SK-N-SH treated with all-trans-retinoic acid at 6 μM for 48 hours (cell line): Measurements from ENCODE around the gene PIM1.

Experiments
- ATAC-seq: fragments of 200-7000 bp; cut with Tn5 transposase; 3 replicates; pipeline ENCODE4 v1.9.1; 2020; ENCODE audit warnings: mild to moderate bottlenecking, moderate library complexity
- ARNTL ChIP-seq: fragments of 450-650 bp; formaldehyde crosslinking; IDR thresholded peaks from 2 replicates; pipeline ENCODE4 v1.5.0; 2020; ENCODE audit warnings: low read depth, mild to moderate bottlenecking, moderate library complexity, borderline replicate concordance
- BACH2 ChIP-seq: fragments of 250-450 bp; sonication (Bioruptor Pico); IDR thresholded peaks from 2 replicates; pipeline ENCODE4 v1.9.0; 2021; ENCODE audit warnings: mild to moderate bottlenecking, borderline replicate concordance
- CSRNP3 ChIP-seq: fragments of 250-450 bp; sonication (Bioruptor Pico); IDR thresholded peaks from 2 replicates; pipeline ENCODE4 v1.5.1; 2021; ENCODE audit warnings: mild to moderate bottlenecking, moderate library complexity
- ESRRG ChIP-seq: fragments of 250-450 bp; sonication (Bioruptor Pico); IDR thresholded peaks from 2 replicates; pipeline ENCODE4 v1.6.1; 2021; ENCODE audit warnings: mild to moderate bottlenecking
- GLIS3 ChIP-seq: fragments of 250-450 bp; sonication (Bioruptor Pico); IDR thresholded peaks from 2 replicates; pipeline ENCODE4 v1.5.0; 2020; ENCODE audit warnings: mild to moderate bottlenecking, moderate library complexity
- OSR1 ChIP-seq: fragments of 250-450 bp; sonication (Bioruptor Pico); IDR thresholded peaks from 2 replicates; pipeline ENCODE4 v1.8.0; 2022; ENCODE audit warnings: moderate library complexity, mild to moderate bottlenecking, inconsistent platforms
- PATZ1 ChIP-seq: fragments of 250-450 bp; sonication (Bioruptor Pico); IDR thresholded peaks from 2 replicates; pipeline ENCODE4 v1.8.0; 2020; ENCODE audit warnings: mild to moderate bottlenecking, moderate library complexity, borderline replicate concordance
- POU6F1 ChIP-seq: fragments of 250-450 bp; sonication (Bioruptor Pico); IDR thresholded peaks from 2 replicates; pipeline ENCODE4 v1.8.0; 2021; ENCODE audit warnings: low read depth, mild to moderate bottlenecking, moderate library complexity, borderline replicate concordance
- PPARA ChIP-seq: fragments of 250-450 bp; sonication (Bioruptor Pico); IDR thresholded peaks from 2 replicates; pipeline ENCODE4 v1.5.0; 2020; ENCODE audit warnings: mild to moderate bottlenecking, borderline replicate concordance
- RARB ChIP-seq: fragments of 250-450 bp; sonication (Bioruptor Pico); IDR thresholded peaks from 2 replicates; pipeline ENCODE4 v1.8.0; 2021; ENCODE audit warnings: mild to moderate bottlenecking, moderate library complexity
- SNAI2 ChIP-seq: fragments of 250-450 bp; sonication (Bioruptor Pico); IDR thresholded peaks from 2 replicates; pipeline ENCODE4 v1.5.0; 2020; ENCODE audit warnings: mild to moderate bottlenecking, moderate library complexity
- TOX ChIP-seq: fragments of 250-450 bp; sonication (Bioruptor Pico); IDR thresholded peaks from 2 replicates; pipeline ENCODE4 v1.8.0; 2021; ENCODE audit warnings: mild to moderate bottlenecking, moderate library complexity, borderline replicate concordance
- ZFP3 ChIP-seq: fragments of 250-450 bp; sonication (Bioruptor Pico); IDR thresholded peaks from 2 replicates; pipeline ENCODE4 v1.5.0; 2020; ENCODE audit warnings: mild to moderate bottlenecking, moderate library complexity
- ZFP30 ChIP-seq: fragments of 450-650 bp; formaldehyde crosslinking; IDR thresholded peaks from 2 replicates; pipeline ENCODE4 v1.5.0; 2022; ENCODE audit warnings: mild to moderate bottlenecking, moderate library complexity
- ZNF70 ChIP-seq: fragments of 450-650 bp; formaldehyde crosslinking; IDR thresholded peaks from 2 replicates; pipeline ENCODE4 v1.5.0; 2020; ENCODE audit warnings: mild to moderate bottlenecking, moderate library complexity
- ZNF8 ChIP-seq: fragments of 450-650 bp; formaldehyde crosslinking; IDR thresholded peaks from 2 replicates; pipeline ENCODE4 v1.5.0; 2020; ENCODE audit warnings: mild to moderate bottlenecking, moderate library complexity
- TF ChIP-seq, protein P1 (sequence below): fragments of 250-450 bp; sonication (Bioruptor Pico); IDR thresholded peaks from 2 replicates; pipeline ENCODE4 v1.5.1; 2020; ENCODE audit warnings: low read depth, mild to moderate bottlenecking, moderate library complexity

PIM1 gene

GRCh38 chr6:37169496-37170272, at the start of gene PIM1:
PIM1 (plus strand) TSS chr6:37170152; CDS start chr6:37170576, 424 bp downstream.
- TF ChIP-seq RARB (CRISPR knock-in tag) (no peak), ZFP3 (CRISPR knock-in tag) (no peak), GLIS3 (CRISPR knock-in tag) (no peak), ESRRG (0 out of 2 replicates have a peak, but pooled peaks have one; percentile 45)
- ATAC-seq = peak; percentile 76

DNA sequence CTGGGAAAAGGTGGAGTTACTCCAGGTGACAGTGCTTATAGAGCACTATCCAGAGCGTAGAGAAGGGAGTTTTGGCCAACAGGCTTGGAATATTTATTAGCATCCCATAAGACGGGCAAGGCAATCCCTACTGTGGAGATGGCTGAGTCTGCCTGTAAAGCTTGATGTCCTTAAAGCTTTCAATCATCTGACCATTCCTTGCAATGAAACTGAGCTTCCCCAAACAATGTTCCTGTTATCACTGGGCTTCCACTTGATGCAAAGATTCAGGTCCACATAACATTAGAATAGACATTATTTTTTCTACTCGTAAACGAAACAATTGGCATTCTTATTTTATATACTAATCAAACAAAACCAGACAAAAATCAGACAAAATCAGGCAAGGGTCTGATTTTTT, 48.4 kb upstream of the PIM1 start:
- TF ChIP-seq RARB (CRISPR knock-in tag) = no peak
- no peak for TF ChIP-seq BACH2 (CRISPR knock-in tag)
- TF ChIP-seq ARNTL (CRISPR knock-in tag) = no peak
- TF ChIP-seq PATZ1 (CRISPR knock-in tag) = no peak
- no peak for TF ChIP-seq ZNF8 (CRISPR knock-in tag)
- no peak for TF ChIP-seq ZFP3 (CRISPR knock-in tag)
- TF ChIP-seq, protein P1, sequence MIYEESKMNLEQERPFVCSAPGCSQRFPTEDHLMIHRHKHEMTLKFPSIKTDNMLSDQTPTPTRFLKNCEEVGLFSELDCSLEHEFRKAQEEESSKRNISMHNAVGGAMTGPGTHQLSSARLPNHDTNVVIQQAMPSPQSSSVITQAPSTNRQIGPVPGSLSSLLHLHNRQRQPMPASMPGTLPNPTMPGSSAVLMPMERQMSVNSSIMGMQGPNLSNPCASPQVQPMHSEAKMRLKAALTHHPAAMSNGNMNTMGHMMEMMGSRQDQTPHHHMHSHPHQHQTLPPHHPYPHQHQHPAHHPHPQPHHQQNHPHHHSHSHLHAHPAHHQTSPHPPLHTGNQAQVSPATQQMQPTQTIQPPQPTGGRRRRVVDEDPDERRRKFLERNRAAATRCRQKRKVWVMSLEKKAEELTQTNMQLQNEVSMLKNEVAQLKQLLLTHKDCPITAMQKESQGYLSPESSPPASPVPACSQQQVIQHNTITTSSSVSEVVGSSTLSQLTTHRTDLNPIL (CRISPR knock-in tag) = no peak
- TF ChIP-seq PPARA (CRISPR knock-in tag) = no peak
- TF ChIP-seq ZNF70 (CRISPR knock-in tag) = no peak
- TF ChIP-seq ESRRG = no peak
- no peak for TF ChIP-seq OSR1
- TF ChIP-seq POU6F1 (CRISPR knock-in tag) = no peak
- TF ChIP-seq, all 23 proteins: peak for 0
- no peak for ATAC-seq

DNA sequence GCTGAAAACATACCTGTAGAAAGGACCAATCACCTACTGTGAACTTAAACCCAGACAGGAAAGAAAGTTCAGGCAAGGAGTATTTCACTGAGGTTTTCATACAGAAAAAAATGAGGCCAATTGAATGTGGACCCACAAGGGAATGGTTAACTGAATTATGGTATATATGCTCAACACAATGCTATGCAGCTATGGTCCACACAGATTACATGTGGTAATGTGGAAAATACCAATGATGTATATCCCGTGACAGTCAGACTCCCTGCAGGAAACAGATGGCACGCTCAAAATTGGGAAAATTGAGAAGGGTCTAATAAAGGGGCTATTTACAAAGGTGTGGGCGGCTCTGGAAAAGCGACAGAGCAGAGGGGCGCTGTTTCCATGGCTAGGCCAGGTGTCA, 47.1 kb upstream of the PIM1 start:
- no peak for TF ChIP-seq ZNF70 (CRISPR knock-in tag)
- no peak for TF ChIP-seq OSR1
- no peak for TF ChIP-seq SNAI2 (CRISPR knock-in tag)
- ATAC-seq = peak; percentile 38; the same call in 1 of the 3 replicates

DNA sequence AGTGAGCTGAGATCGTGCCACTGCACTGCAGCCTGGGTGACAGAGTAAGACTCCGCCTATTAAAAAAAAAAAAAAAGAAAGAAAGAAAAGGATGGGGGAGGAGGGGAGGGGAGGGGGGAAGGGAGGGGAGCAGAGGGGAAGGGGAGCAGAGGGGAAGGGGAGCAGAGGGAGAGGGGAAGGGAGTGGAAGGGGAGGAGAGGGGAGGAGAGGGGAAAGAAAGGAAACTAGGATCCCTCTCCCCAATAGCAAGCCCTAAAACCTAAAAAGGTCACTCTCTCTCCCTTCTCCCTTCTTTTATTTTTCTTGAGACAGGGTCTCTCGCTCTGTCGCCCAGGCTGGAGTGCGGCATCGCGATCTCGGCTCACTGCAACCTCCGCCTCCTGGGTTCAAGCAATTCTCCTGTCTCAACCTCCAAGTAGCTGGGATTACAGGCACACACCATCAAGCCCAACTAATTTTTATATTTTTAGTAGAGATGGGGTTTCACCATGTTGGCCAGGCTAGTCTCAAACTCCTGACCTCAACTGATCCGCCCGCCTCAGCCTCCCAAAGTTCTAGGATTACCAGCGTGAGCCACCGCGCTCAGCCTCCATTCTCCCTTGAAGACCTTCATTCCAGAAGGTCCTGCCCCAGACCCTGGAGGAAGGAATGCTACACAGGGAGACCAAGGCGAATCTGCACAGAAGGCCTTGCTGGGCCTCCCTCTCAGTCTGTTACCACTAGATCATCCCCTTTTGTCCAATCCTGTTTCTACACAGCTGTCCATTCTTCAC, 45.8 kb upstream of the PIM1 start:
- ATAC-seq = no peak
- TF ChIP-seq GLIS3 (CRISPR knock-in tag) (no peak), PPARA (CRISPR knock-in tag) (no peak), ZFP30 (CRISPR knock-in tag) (no peak), TOX (CRISPR knock-in tag) (no peak), ZNF8 (CRISPR knock-in tag) (no peak), CSRNP3 (CRISPR knock-in tag) (no peak), ESRRG (no peak)
- TF ChIP-seq, protein P1 (CRISPR knock-in tag) = no peak
